Coronary artery (tissue), 2 donors: ENCODE results near the gene SLC25A13.

Experiments used
- DNase-seq: peaks from one replicate; pipeline ENCODE4 v3.0.0-alpha.2; 2017; ENCODE audit warnings: low spot score
- H3K27ac ChIP-seq, 2 donors: fragments of 200-600 bp; sonication (generic); one replicate each; pipeline ENCODE4 v1.5.1; 2016 to 2019
- H3K4me3 ChIP-seq: fragments of 200-600 bp; sonication (generic); 2 replicates; pipeline ENCODE4 v1.5.1; 2016; ENCODE audit warnings: mild to moderate bottlenecking, moderate library complexity
- CTCF ChIP-seq: fragments of 200-600 bp; sonication (generic); IDR thresholded peaks from one replicate; pipeline ENCODE4 v1.5.1; 2019; ENCODE audit warnings: antibody characterized with exemption

SLC25A13 gene

DNA sequence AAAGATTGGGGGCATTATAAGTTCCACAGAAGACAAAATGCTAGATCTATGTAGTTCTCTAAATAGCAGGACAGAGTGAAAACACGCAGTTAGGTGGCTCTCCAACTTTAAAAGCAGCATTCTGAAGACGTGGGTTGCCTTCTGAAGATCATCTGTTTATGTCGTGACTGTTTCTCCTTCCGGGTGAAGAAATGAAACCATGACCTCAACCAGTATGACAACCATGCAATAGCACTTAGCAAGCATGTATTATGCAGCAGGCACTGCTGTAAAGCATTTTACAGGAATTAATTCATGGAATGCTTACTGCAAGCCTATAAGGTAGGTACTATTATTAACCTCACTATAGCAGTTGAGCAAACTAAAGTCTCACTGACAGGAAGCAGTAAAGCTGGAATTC, 125.2 kb downstream of the SLC25A13 start:
- no peak for TF ChIP-seq CTCF
- no peak overlapping the region for H3K27ac ChIP-seq
- DNase-seq: no peak
- no peak overlapping the region for H3K4me3 ChIP-seq

DNA sequence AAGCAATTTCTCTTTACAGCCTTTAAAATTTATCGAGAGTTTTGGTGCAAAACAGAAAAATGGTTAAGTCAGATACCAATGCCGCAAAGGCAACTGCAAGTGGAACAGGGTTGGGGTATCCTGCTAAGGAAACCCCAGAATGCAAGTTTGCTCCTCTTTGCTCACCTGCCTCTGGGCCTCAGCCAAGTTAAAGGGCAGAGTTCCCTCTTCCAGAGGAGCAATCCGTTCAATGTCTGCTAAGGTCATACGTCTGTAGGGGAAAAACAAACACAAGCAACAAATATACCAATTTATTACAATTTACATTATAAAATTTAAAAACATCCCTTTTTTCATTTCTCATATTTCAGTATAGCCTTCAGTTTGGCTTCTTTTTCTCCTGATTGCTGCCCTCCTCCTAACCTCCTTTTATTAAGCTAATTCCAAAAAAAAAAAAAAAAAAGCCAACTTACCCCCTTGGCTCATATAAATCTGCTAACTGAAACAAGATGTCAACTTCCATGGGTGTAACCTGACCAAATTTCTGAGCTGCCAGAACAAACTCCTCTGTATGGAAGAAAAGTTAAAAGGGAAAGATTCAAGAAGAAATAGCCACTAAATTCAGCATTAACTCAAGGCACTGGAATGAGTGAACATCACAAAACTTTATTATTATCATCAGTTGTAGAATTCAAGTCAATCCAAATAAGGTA, 132.6 kb downstream of the SLC25A13 start:
- no peak for TF ChIP-seq CTCF
- no peak for DNase-seq
- Histone ChIP-seq H3K27ac (peak overlapping the region in 1 of 2 donors; percentile 49), H3K4me3 (peak overlapping the region; percentile 58)

GRCh38 chr7:96188591-96188991, 133.3 kb downstream of the SLC25A13 start:
- DNase-seq: no peak
- TF ChIP-seq CTCF: no peak
- Histone ChIP-seq H3K4me3 (peak overlapping the region; percentile 58), H3K27ac (peak overlapping the region in 1 of 2 donors; percentile 49)

DNA sequence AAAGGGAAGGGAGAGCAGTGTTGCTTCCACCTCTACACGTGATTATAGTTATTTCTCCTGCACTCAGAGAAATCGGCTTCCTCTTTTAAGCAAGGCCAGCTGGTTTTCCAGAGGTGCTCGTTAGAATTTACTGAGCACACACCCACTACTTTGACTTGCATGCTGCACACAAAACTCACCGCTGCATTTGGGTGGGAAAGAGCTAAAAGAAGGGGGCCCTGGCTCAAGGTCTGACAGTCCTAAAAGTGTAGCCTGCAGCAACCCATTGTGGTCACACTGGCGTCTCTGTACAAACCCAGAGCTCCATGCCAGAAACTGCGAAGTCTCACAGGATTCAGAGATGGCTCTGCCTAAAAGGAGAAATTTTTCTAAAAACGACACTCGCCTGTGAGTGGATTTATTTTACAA, 133.7 kb downstream of the SLC25A13 start:
- H3K4me3 ChIP-seq: peak overlapping the region; percentile 58
- TF ChIP-seq CTCF: no peak
- peak overlapping the region in 1 of 2 donors; percentile 49 for H3K27ac ChIP-seq
- no peak for DNase-seq

- H3K27ac ChIP-seq: no peak overlapping the region
These were observed 134.2 kb downstream of the SLC25A13 start for GRCh38 chr7:96187735-96188134.

DNA sequence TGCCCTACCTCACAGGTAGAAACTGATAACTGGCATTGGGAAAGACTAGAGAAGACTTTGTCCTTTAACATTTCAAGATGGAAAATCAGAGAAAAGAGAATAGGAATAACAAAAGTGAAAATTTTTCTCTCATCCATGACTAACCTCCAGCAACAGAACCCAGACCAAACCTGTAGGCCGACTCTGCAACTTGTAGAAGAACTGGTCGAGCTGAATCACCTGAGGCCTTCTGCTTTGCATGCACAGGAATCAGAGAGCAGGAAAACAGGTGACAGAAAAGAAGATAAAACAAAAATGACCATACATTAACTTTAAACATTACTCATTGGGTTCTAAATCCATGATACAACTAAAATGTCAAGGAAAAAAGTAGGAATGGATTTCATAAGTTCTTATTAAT, 137.1 kb downstream of the SLC25A13 start:
- TF ChIP-seq CTCF: no peak
- H3K27ac ChIP-seq: no peak overlapping the region
- DNase-seq: no peak
- H3K4me3 ChIP-seq: no peak overlapping the region

More at GRCh38 chr7:96187735-96188134, 134.2 kb downstream of the SLC25A13 start:
- TF ChIP-seq CTCF: no peak
- no peak for DNase-seq
- H3K4me3 ChIP-seq: peak overlapping the region; percentile 58

DNA sequence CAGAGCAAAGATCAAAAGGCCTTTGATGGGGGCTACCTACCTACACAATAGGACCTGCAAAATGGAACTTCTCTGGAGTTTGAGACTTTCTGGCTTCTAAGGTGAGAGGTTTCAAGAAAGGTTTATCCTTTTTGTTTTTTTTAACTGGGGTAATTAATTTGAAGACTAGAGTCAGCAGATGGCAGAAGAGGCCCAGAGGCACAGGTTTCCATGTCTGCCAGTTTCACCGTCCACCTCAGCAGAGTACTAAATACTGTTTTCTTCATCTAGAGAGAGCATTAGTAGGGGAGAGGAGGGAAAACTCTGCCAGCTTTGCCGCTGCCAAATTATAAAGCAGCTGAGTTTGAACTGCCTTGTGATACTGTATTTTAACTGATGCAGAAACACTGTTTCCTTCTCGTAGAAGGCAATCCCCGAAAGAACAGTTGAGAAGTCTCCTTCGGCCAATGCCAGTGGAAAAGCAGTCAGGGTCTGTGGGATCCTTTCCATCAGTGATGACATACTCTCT, 138.7 kb downstream of the SLC25A13 start:
- H3K4me3 ChIP-seq: no peak overlapping the region
- DNase-seq: no peak
- no peak overlapping the region for H3K27ac ChIP-seq
- no peak for TF ChIP-seq CTCF
